ENCODE data around the gene CSN2. TPM values are rescaled to one million over a fixed set of nuclear protein-coding genes. Genes with fewer than 3 reads are reported as not detected.

CSN2 gene
- total and polyA plus RNA-seq, 2 of the 8 experiments (the other 6 are each of a cell fraction or from before 2014, with no cell fraction given), result not detected

- Histone ChIP-seq H2AFZ (ENCODE audit: low read length) (no peak within 1 kb of the TSS), H3K9ac (replicated peaks in 1 of 4; ENCODE audit: extremely low read depth in 1 of 4, low read depth in 3 of 4, low read length in 3 of 4) (no peak within 1 kb of the TSS)
- POLR2A ChIA-PET (ENCODE audit: partially characterized antibody), result no interaction called here
These were observed 30.0 kb upstream of the CSN2 start, which contains the start of gene STATH for GRCh38 chr4:69995526-69996016. STATH (plus strand) TSS chr4:69995966; CDS start chr4:69998438, 2,472 bp downstream.

More at GRCh38 chr4:69995526-69996016, 30.0 kb upstream of the CSN2 start, which contains the start of gene STATH:
- TF ChIP-seq FOSL1 (IDR thresholded peaks at IDR 0.05; ENCODE audit: insufficient read depth, low read depth, low read length) (no peak), TAF1 (IDR thresholded peaks at IDR 0.05; ENCODE audit: low read depth, low read length) (no peak), CTBP2 (IDR thresholded peaks at IDR 0.05; ENCODE audit: borderline replicate concordance, insufficient read depth, insufficient read length, low read length) (no peak), EZH2 (IDR thresholded peaks at IDR 0.05; ENCODE audit: low read depth, low read length, severe bottlenecking) (no peak), TCF12 (IDR thresholded peaks at IDR 0.05; ENCODE audit: low read depth, low read length) (no peak), SIN3A (conservative IDR thresholded peaks at IDR 0.05 in 1 of 2, IDR thresholded peaks at IDR 0.05 in 1 of 2; ENCODE audit: low read depth in 1 of 2, low read length in 2 of 2) (no peak), EP300 (IDR thresholded peaks at IDR 0.05; ENCODE audit: borderline replicate concordance in 1 of 2, low read depth in 2 of 2, low read length in 2 of 2) (no peak)
- Histone ChIP-seq H4K5ac (ENCODE audit: insufficient read length, low read depth, low read length) (no peak within 1 kb of the TSS), H4K91ac (replicated peaks; ENCODE audit: insufficient read length, low read length) (no peak within 1 kb of the TSS), H3K14ac (ENCODE audit: insufficient read length) (no peak within 1 kb of the TSS), H3K79me2 (ENCODE audit: control insufficient read depth in 1 of 2, insufficient read depth in 2 of 2, low read length in 2 of 2) (no peaks in the 10 kb centered on the region), H4K20me1 (replicated peaks in 1 of 2; ENCODE audit: control insufficient read depth in 1 of 2, insufficient read depth in 2 of 2, low read length in 2 of 2) (no peaks in the 10 kb centered on the region), H3K56ac (replicated peaks; ENCODE audit: insufficient read length, low read depth, low read length) (no peak within 1 kb of the TSS), H3K27me3 (replicated peaks in 1 of 4; ENCODE audit: control insufficient read depth in 3 of 4, extremely low read depth in 1 of 4, insufficient read depth in 3 of 4, low read length in 3 of 4) (no peaks in the 10 kb centered on the region), H3K9me3 (ENCODE audit: insufficient read depth in 2 of 2, low read depth in 1 of 2, low read length in 1 of 2) (no peaks in the 10 kb centered on the region), H3K27ac (ENCODE audit: low read depth, low read length) (no peak within 1 kb of the TSS), H3K4me2 (ENCODE audit: insufficient read depth in 1 of 2, low read depth in 2 of 2, low read length in 2 of 2) (no peak within 1 kb of the TSS), H2BK5ac (ENCODE audit: low read depth, low read length) (no peak within 1 kb of the TSS), H3K36me3 (ENCODE audit: control insufficient read depth in 2 of 4, insufficient read depth in 4 of 4, low read length in 3 of 4) (no peaks in the 10 kb centered on the region), H2BK20ac (ENCODE audit: low read length) (no peak within 1 kb of the TSS), H4K8ac (ENCODE audit: extremely low read depth, insufficient read depth, low read length) (no peak within 1 kb of the TSS), H2AK5ac (ENCODE audit: low read depth, low read length) (no peak within 1 kb of the TSS), H2BK12ac (ENCODE audit: low read depth, low read length) (no peak within 1 kb of the TSS), H3K4me1 (replicated peaks in 1 of 4; ENCODE audit: control insufficient read depth in 3 of 4, insufficient read depth in 4 of 4, low read length in 3 of 4) (no peaks in the 10 kb centered on the region), H3K79me1 (ENCODE audit: low read depth, low read length) (no peaks in the 10 kb centered on the region), H3K4ac (replicated peaks; ENCODE audit: insufficient read length, low read depth, low read length) (no peak within 1 kb of the TSS), H3K18ac (ENCODE audit: extremely low read depth, low read length) (no peak within 1 kb of the TSS), H3K4me3 (ENCODE audit: extremely low read depth in 1 of 4, insufficient read depth in 2 of 4, low read depth in 3 of 4, low read length in 4 of 4) (no peak within 1 kb of the TSS), H3K23me2 (ENCODE audit: low read depth, low read length) (no peaks in the 10 kb centered on the region), H3K23ac (ENCODE audit: insufficient read length) (no peak within 1 kb of the TSS), H2BK15ac (ENCODE audit: low read length) (no peak within 1 kb of the TSS), H2BK120ac (replicated peaks; ENCODE audit: low read depth, low read length) (no peak within 1 kb of the TSS)
- DNase-seq (ENCODE audit: low read depth in 1 of 2, low spot score in 2 of 2), result no peak
- CTCF ChIA-PET (ENCODE audit: partially characterized antibody), result no interaction called here
- 75% methylated on average over 3 of the region's 3 CpGs; no CpG with 5 or more reads in 1 of the 2 experiments for WGBS, 2 experiments (ENCODE audit: extremely low coverage in 1 of 2, insufficient coverage in 1 of 2, insufficient read length in 1 of 2, insufficient replicate concordance in 2 of 2, low coverage in 1 of 2, low lambda C conversion rate in 2 of 2, missing lambda C conversion rate in 1 of 2)
- FAIRE-seq, result no peak
